NCI-H128 (cell line): ENCODE results near the gene BOC.

Experiments
- DNase-seq: peaks from one replicate; lab custom pipeline; 2025; ENCODE audit not compliant: unreplicated experiment; lab: John Stamatoyannopoulos, UW

The BOC gene

DNA sequence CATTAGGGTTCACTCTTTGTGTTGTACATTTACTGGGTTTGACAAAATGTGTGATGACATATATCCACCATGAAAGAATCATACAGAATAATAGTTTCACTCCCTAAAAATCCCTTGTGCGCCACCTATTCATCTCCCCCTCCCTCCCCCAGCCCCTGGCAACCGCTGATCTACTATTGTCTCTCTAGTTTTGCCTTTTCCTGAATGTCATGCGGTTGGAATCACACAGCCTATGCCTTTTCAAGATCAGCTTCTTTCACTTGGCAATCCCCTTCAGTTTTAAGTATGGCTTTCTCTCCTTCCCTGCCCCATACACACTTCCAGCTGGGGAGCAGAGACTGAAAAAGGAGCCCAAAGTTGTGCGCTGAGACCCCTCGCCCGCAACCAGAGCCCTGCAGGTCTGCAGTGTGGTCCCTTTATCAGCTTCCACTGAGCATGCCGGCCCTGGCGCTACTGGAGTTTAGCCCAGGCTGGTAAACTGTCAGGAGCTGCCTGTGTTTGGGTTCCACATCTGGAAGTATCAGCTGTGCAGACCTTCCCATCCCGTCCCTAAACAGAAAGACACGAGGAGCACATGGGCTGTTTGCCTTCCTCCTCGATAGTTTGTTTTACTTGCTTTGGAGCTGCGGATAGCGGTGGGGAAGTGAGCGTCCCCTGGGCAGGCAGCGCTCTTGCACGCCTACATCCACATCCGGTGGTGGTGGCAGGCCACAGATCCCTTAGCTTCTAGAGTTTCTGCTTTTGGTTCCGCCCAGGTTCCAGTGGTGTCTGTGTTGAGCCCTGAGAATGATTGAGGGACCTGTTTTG lies 12.3 kb downstream of the BOC start:
- no peak for DNase-seq

DNA sequence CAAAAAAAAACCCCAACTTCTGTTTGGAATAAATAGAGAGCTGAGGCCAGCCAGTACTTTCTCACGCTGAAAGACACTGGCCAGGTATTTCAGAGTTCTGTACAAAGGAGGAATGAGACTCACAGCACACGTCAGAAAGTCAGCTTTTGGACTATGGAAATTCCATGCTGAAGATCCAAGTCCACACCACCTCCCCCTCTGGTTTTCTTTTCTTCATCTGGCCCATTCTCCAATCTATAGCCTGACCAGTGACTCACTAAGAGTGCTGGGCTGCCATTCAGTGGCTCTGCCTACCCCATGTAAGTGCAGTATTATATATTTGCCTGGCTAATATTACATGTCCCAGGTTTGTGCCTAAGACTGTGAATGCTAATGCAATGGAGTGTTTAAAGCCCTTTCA lies 13.9 kb downstream of the BOC start:
- no peak for DNase-seq

DNA sequence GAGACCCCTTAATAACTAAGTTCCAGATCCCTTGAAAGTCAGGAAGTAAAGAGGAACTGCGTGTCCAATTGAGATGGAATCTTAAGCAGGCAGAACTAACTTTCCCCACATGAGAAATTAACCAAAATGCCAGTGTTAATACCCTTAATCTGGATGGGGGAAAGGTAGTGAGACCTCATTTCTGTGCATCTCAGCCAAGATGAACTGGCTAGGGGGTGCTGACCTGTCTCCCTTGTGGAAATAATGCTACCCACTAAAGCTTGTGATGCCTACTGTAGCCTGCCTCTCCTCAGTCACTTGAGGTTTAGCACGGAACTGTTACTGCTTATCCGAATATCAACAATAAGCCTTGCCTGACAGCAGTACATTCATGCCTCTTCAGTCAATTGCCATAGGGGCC lies 15.1 kb downstream of the BOC start:
- no peak for DNase-seq

- no peak for DNase-seq
These were observed 15.8 kb downstream of the BOC start for GRCh38 chr3:113227146-113227545.

DNA sequence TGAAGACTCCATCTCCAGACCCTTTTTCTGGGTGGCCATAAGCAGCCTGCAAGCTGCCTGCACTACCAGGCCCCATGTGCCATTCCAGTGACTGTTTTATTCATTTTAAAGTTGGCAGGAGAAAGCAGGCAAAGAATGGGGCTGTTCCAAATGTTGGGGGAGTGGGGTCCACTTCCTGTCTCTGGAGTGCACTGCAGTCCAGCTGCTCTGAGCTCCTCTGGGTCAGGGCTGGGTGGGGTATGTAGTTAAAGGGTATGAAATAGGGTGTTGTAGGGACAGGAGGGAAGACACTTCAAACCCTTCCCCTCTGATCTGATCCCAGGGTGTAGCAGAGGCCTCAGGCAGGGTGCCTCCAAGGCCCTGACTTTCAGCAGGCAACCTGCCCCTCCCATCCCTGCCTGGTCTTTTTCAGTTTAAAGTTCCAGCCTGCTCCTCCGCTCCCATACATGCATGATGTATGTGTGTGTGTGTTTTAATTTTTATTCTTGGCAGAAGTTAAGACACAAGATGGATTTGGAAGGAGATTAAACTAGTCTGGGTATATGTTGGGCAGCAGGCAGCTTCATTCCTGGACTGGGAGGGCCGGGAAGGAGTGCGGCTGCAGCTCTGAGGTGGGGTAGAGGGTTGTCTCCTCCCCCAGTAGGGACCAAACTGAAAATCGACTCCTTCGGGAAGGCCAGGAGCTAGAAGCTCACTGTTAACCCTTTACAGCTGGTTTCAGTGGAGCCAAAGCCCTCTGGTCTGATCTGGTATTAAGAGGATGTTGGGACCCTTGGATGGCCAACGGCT lies 17.3 kb downstream of the BOC start:
- no peak for DNase-seq

- no peak for DNase-seq
These were observed 20.0 kb downstream of the BOC start for GRCh38 chr3:113231391-113231790.

DNA sequence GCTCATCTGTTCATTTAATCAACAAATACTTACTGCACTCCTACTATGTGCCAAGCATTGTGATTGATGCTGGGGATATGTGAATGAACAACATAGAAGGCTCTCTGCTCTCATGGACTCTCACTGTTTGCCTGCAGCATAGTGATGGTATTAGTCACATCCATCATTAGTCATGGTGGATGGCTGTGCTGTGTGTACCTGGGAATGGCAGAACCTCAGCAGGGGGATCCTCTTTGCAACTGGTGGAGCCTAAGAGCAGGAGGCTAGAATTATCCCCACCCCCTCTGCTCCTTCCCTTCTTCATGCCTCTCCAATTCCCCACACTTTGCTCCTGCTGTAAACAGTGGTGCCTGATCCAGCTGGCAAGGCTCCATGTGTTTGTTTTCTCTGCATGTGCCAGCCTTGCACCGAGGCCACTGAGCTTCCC lies 20.5 kb downstream of the BOC start:
- DNase-seq = peak; percentile 74

- no peak for DNase-seq
These were observed 21.0 kb downstream of the BOC start for GRCh38 chr3:113232342-113232741.

DNA sequence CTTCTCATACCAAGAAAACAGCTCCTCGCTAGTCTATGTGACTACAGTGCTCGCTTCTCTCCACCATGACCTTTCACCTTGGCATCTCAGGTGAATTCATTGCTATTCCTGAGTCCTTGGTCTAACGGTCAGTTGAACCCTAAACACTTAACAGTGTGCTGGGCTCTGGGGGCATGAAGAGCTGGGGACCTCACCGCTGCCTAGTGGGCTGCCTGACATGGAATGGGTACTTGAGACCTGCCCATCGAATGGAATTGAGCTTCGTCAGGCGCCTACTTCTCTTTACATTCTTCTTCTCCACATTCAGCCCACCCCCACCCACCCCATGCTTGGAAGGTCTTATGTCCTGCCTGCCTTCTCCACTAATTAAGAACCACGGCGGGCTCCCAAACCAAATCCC lies 22.1 kb downstream of the BOC start:
- no peak for DNase-seq

DNA sequence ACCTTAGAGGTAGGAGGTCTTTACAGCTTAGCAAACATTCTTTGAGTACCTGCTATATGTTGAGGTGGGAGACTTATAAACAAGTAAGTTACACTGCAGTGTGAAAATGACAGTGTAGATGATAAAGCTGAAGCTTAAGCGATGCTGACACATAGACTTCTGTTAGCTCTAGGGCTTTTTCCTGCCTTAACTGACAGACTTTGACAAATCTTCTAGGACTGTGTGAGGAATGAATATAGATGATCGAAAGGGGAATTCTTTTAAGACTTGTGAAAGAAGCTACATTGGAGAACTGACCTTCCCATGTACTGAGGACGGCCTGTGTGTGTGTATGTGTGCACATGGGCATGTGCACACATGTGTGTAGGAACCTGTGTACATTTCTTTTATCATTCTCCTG lies 22.7 kb downstream of the BOC start:
- no peak for DNase-seq

DNA sequence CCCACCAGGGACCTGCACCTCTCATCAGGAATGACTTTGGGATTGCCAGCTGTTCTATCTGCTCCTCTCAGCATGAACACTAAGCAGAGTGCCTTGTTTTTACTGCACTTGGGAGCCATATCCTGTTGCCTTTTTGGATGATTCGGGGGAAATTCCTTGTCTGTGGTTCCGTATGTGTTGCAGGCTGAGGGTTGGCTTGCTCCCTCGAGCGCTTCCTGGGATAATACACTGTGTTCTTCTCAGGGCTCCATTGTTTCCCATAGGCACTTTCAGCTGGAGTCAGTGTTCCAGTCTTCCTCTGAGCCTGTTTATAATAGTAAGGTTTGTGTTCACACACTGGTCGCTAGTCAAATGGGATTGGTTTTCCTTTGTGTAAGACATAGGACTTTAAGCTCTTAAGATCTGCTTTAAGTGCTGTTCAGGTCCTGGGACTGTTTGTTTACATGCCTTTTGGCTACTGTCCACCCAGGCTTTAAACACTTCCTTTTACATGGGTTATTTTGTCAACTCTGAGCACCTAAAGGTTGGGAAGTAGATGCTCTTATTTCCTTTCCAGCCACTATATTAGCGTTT lies 23.4 kb downstream of the BOC start:
- DNase-seq = no peak

DNA sequence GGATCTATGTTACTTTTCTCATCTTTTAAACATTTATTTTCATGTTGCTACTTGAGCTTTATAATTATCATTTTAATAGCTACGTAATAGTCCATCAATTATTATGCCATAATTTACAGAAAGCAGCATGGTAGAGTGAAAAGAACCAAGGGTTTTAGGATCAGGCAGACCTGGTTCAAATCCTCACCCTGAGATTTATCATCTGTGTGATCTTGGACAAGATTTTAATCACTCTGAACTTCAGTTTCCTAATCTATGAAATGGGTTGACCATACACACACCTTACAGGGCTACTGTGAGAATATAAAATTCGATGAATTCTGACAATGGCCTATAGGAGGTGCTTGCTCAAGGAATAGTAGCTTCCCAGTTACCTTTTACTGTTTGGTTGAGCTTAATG lies 27.1 kb downstream of the BOC start:
- no peak for DNase-seq

DNA sequence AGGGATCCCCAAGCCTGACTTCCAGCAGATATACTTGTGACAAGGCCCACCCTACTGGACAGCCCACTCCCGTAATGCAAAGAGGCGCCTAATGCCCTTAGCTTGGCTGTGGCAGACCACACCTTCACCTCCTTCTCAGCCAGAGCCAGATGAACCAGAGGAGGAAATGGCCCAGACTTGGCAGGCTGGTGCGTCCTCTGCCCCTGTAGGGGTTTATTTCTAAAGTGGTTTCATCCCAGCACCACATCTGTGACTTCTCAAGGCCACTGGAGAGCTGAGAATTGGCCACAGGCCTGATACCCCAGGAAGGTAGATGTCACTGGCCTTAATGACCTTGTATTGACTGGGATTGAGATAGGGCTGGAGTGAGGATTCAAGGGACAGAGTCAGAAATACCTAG lies 29.5 kb downstream of the BOC start:
- DNase-seq = no peak

- DNase-seq = no peak
These were observed 30.1 kb downstream of the BOC start for GRCh38 chr3:113241292-113242095.

DNA sequence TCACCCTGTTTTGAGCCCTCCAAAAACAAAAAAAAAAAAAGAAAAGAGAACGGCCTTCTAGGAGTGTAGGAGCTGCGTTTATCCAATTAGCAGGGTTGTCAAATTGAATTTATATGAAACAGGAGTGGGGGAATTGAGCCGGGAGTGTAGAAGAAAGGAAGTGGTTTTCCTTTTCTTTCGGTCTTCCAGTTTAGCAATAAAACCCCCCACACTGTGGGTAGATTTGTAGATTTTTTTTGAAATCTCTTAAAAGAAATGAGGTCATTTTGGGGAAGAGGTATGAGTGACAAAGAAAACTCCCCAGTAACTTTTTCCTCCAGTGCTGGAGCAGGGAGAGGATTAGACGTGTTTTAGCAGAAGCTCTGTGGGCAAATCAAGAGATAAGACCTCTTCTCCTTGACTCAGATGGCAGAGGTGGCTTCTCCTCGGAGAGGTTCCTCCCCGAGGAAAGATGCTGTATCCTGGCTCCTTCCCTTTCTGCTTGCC lies 30.8 kb downstream of the BOC start:
- no peak for DNase-seq

DNA sequence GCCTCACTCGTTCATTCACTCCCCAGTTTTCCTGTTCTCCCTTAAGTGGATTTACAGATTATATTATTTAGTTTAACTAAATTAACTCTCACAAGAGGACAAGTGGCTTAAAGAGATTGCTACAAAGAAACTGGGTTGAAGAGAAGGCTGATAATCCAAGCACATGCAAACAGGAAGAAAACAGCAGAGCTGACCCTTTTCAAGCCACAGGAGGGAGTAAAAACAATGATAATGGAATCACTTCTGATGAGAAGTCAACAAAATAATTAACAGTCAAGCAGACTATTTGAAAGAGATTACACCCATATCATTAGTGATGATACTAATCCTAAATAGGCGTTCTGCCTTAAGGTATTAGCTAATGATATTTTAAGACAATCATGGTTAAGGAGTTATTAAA lies 31.7 kb downstream of the BOC start:
- no peak for DNase-seq

DNA sequence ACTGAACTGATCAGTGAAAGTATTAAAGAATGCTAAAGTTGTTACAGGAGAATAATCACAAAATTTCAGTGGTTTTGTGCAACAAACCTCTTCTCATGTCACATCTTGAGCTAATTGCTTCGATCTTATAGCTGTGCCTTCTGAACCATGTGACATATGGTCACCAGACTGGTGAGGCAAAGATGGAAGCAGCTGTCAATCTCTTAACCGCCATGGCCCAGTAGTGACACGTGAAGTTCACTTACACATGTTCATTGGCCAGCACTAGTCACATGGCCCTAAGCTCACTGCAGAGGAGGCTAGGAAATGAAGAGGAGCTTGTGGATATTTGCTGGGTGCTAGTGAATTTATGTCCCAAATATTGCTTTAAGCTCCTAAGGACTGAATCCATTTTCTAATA lies 32.5 kb downstream of the BOC start:
- DNase-seq = no peak

GRCh38 chr3:113245761-113246161 lies 34.4 kb downstream of the BOC start:
- no peak for DNase-seq

GRCh38 chr3:113247068-113247467 lies 35.7 kb downstream of the BOC start:
- no peak for DNase-seq

DNA sequence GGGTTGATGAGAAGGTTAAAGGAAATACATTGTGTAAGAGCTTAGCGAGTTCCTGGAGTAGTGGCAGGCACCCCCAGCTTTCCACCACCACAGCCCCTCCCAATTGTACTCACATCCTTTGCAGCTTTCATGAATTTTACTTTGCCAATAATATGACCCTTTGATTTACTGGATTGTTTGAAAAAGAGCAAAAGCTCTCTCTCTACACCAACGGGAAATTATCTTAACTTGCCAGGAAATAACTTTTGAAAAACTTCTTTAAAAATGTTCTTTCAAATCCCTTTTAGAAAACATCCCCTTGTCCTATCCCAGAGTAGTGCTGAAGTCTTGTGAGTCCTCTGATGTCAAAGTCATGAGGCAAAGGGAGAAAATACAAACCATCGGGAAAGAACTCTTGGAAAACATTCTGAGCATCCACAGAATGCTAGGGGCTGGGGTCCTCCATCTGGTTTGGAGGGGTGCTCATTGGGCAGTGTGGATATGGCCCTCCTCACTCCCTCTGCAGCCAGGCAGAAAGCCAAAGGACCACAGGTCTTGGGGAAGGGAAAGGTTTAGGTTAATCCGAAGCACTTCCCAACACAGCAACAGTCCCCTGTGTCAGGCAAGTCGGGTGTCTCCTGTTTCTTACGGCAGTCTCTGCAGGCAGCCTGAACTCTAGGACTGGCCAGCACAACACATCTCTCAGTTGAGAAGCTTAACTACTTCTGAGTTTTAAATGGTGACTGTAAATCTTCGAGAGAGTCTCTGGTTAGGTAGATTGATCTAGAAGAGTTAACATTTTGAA lies 36.5 kb downstream of the BOC start:
- DNase-seq = no peak
